GM10266 (cell line): ENCODE results near the gene ZRANB3.

ENCODE experiments used
- DNase-seq: peaks from one replicate; pipeline ENCODE4 v3.0.0; 2012; ENCODE audit errors: extremely low spot score
- CTCF ChIP-seq: IDR thresholded peaks from 2 replicates; pipeline ENCODE4 v1.5.1; 2012; ENCODE audit warnings: mild to moderate bottlenecking, low read depth; ENCODE audit not compliant: control insufficient read depth, insufficient read depth; ENCODE audit errors: missing control alignments

Gene ZRANB3

GRCh38 chr2:135202751-135203150 is 328.3 kb downstream of the ZRANB3 start:
- DNase-seq = no peak
- no peak for TF ChIP-seq CTCF

- no peak for DNase-seq
- TF ChIP-seq CTCF = no peak
These were observed 332.5 kb downstream of the ZRANB3 start for GRCh38 chr2:135198481-135198880.

- no peak for TF ChIP-seq CTCF
- DNase-seq = no peak
These were observed 340.2 kb downstream of the ZRANB3 start for GRCh38 chr2:135190799-135191198.

GRCh38 chr2:135189148-135189547 is 341.9 kb downstream of the ZRANB3 start:
- no peak for DNase-seq
- no peak for TF ChIP-seq CTCF

- DNase-seq = no peak
- no peak for TF ChIP-seq CTCF
These were observed 343.7 kb downstream of the ZRANB3 start for GRCh38 chr2:135187270-135187669.

- DNase-seq = no peak
These were observed 345.0 kb downstream of the ZRANB3 start for GRCh38 chr2:135186054-135186453.

GRCh38 chr2:135183822-135184221 is 347.2 kb downstream of the ZRANB3 start:
- TF ChIP-seq CTCF = no peak
- no peak for DNase-seq

More at GRCh38 chr2:135186054-135186453, 345.0 kb downstream of the ZRANB3 start:
- TF ChIP-seq CTCF = no peak
